ENCODE measurements around the gene ZSCAN9.

DNA sequence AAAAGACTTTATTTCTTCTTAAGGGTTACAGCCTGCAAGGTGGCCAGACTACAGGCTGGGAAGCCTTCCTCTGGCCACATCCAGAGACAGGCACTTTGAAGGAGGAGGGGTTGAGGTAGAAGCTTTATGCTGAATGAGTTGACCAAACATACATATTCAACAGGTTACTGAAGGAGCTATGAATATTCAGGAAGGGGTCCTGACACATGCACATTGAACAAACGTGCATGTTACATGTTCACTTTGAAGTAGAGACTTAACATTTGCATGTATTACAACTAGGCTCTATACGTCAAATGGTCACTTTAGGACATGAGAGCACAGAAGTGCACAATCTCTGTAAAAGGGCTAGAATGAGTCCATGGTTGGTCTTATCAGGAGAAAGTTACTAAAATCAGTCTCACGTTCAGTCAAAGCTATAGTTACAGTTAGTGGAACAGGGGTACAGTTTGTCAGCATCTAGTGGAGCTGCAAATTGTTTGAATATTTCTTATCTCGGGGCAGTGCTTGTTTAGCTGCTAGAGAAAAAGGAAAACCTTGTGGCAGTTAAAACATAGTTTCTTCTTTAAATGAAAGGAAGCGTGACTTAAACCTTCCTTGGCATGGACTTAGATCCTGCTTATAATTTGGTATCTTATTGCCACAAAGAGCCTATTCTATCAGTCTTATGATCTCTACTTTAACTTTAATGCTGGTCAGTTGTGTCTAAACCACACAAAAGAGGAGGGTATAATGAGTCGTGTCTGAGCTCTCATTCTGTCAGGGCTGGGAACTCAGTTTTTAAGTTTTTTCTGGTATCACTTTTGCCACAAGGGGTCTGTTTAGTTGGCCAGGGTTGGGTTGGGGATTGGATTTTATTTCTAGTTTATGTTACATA lies 4.6 kb upstream of the ZSCAN9 start:
- TF ChIP-seq POLR2AphosphoS5 (IDR thresholded peaks at IDR 0.05) (no peak), POLR2A (IDR thresholded peaks at IDR 0.05) (no peak)
- TF ChIP-seq, protein P1, sequence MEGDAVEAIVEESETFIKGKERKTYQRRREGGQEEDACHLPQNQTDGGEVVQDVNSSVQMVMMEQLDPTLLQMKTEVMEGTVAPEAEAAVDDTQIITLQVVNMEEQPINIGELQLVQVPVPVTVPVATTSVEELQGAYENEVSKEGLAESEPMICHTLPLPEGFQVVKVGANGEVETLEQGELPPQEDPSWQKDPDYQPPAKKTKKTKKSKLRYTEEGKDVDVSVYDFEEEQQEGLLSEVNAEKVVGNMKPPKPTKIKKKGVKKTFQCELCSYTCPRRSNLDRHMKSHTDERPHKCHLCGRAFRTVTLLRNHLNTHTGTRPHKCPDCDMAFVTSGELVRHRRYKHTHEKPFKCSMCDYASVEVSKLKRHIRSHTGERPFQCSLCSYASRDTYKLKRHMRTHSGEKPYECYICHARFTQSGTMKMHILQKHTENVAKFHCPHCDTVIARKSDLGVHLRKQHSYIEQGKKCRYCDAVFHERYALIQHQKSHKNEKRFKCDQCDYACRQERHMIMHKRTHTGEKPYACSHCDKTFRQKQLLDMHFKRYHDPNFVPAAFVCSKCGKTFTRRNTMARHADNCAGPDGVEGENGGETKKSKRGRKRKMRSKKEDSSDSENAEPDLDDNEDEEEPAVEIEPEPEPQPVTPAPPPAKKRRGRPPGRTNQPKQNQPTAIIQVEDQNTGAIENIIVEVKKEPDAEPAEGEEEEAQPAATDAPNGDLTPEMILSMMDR (IDR thresholded peaks at IDR 0.05), result no peak
